ENCODE data around the gene RAB14.

DNA sequence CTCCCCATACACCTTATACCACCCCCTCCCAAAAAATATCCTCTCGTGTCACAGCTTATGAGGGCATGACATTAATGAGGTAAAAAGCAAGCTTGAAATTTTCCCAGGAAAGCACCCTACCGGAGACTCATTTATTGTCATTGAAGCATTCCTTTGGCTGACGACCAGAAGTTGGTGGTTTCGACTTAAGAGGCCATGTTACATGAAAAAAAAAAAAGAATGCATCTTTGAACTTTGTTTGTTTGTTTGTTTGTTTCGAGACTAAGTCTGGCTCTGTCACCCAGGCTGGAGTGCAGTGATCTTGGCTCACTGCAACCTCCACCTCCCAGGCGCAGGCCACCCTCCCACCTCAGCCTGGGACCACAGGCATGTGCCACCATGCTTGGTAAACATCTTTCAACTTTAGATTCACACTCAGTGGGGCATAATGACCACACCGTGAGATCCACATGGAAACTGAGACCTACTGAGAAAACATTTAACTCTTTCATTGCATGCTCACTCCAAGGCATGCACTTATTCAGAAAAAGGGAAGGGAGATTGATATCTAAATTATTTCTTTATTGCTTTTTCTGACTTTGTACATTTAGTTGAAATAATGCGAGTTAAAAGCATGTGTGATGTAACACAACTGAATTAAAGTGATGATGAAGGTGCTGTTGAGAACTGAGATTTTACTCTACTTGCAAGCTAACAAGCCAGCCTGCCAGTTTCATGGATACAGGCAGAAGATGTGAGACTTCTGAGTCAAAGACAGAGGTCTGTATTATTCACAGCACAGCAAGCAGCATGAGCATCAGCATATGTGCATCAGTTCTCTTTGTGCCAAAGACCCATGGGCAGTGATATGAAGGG, 5.1 kb upstream of the RAB14 start:
- TF ChIP-seq ZNF274 (IDR thresholded peaks at IDR 0.05; ENCODE audit: low read length): no peak
- TF ChIP-seq ZNF274 (tag by site-specific recombination; IDR thresholded peaks at IDR 0.05; ENCODE audit: borderline replicate concordance): no peak
- TF ChIP-seq ZNF701 (tag by site-specific recombination; IDR thresholded peaks at IDR 0.05): no peak
- TF ChIP-seq, protein P1, sequence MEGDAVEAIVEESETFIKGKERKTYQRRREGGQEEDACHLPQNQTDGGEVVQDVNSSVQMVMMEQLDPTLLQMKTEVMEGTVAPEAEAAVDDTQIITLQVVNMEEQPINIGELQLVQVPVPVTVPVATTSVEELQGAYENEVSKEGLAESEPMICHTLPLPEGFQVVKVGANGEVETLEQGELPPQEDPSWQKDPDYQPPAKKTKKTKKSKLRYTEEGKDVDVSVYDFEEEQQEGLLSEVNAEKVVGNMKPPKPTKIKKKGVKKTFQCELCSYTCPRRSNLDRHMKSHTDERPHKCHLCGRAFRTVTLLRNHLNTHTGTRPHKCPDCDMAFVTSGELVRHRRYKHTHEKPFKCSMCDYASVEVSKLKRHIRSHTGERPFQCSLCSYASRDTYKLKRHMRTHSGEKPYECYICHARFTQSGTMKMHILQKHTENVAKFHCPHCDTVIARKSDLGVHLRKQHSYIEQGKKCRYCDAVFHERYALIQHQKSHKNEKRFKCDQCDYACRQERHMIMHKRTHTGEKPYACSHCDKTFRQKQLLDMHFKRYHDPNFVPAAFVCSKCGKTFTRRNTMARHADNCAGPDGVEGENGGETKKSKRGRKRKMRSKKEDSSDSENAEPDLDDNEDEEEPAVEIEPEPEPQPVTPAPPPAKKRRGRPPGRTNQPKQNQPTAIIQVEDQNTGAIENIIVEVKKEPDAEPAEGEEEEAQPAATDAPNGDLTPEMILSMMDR (tag by site-specific recombination; IDR thresholded peaks at IDR 0.05): no peak
- TF ChIP-seq, protein P2, sequence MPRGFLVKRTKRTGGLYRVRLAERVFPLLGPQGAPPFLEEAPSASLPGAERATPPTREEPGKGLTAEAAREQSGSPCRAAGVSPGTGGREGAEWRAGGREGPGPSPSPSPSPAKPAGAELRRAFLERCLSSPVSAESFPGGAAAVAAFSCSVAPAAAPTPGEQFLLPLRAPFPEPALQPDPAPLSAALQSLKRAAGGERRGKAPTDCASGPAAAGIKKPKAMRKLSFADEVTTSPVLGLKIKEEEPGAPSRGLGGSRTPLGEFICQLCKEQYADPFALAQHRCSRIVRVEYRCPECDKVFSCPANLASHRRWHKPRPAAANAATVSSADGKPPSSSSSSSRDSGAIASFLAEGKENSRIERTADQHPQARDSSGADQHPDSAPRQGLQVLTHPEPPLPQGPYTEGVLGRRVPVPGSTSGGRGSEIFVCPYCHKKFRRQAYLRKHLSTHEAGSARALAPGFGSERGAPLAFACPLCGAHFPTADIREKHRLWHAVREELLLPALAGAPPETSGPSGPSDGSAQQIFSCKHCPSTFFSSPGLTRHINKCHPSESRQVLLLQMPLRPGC (tag by site-specific recombination; IDR thresholded peaks at IDR 0.05): no peak
- TF ChIP-seq HOXA7 (CRISPR knock-in tag; IDR thresholded peaks at IDR 0.05; ENCODE audit: borderline replicate concordance): no peak
- TF ChIP-seq GLIS2 (tag by site-specific recombination; IDR thresholded peaks at IDR 0.05): no peak
- TF ChIP-seq YY1 (tag by site-specific recombination; IDR thresholded peaks at IDR 0.05): no peak
- TF ChIP-seq, protein P3, sequence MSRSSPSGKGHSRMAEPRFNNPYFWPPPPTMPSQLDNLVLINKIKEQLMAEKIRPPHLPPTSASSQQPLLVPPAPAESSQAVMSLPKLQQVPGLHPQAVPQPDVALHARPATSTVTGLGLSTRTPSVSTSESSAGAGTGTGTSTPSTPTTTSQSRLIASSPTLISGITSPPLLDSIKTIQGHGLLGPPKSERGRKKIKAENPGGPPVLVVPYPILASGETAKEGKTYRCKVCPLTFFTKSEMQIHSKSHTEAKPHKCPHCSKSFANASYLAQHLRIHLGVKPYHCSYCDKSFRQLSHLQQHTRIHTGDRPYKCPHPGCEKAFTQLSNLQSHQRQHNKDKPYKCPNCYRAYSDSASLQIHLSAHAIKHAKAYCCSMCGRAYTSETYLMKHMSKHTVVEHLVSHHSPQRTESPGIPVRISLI (tag by site-specific recombination; IDR thresholded peaks at IDR 0.05): no peak
- no peak for TF ChIP-seq RBAK (tag by site-specific recombination; IDR thresholded peaks at IDR 0.05)
- TF ChIP-seq, protein P4, sequence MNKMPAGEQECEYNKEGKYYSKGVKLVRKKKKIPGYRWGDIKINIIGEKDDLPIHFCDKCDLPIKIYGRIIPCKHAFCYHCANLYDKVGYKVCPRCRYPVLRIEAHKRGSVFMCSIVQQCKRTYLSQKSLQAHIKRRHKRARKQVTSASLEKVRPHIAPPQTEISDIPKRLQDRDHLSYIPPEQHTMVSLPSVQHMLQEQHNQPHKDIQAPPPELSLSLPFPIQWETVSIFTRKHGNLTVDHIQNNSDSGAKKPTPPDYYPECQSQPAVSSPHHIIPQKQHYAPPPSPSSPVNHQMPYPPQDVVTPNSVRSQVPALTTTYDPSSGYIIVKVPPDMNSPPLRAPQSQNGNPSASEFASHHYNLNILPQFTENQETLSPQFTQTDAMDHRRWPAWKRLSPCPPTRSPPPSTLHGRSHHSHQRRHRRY (tag by site-specific recombination; IDR thresholded peaks at IDR 0.05): no peak
- no peak for TF ChIP-seq ZNF292 (tag by site-specific recombination; IDR thresholded peaks at IDR 0.05; ENCODE audit: borderline replicate concordance, low read depth)
- no peak for TF ChIP-seq ZNF24 (tag by site-specific recombination; IDR thresholded peaks at IDR 0.05)
- no peak for TF ChIP-seq ZNF121 (tag by site-specific recombination; IDR thresholded peaks at IDR 0.05)

Data from HEK293 (cell line).